Endothelial cell of umbilical vein (primary cell): ENCODE measurements around the gene EN2. TPM values are rescaled to one million over a fixed set of nuclear protein-coding genes. Genes with fewer than 3 reads are reported as not detected.

Experiments
- Bru-seq: library from RNA; stranded (reverse); fragments of 400-500 nt; gene quantifications from one replicate; lab custom pipeline; 2021; lab: Mats Ljungman, UMichigan
- BruChase-seq, 2 experiments: library from RNA; stranded (reverse); fragments of 400-500 nt; gene quantifications; one replicate each; lab custom pipeline; 2021; lab: Mats Ljungman, UMichigan
- BruUV-seq: library from RNA; stranded (reverse); fragments of 400-500 nt; replicated peaks from 2 replicates; lab custom pipeline; 2021; lab: Mats Ljungman, UMichigan
- CTCF ChIA-PET: fragments of 300-600, 350-600 bp; sonication (Branson Sonifier 250); formaldehyde crosslinking; loops from one replicate; lab custom pipeline; 2021; ENCODE audit warnings: antibody characterized with exemption, inconsistent platforms; lab: Charles Lee
- POLR2A ChIA-PET: fragments of 300-600, 350-600 bp; sonication (Branson Sonifier 250); formaldehyde crosslinking; loops from one replicate; lab custom pipeline; 2021; ENCODE audit warnings: antibody characterized with exemption, inconsistent platforms; lab: Charles Lee
- DNase-seq: peaks from one replicate; pipeline ENCODE4 v3.0.0-alpha.2; 2011; ENCODE audit warnings: low read depth, low spot score
- FAIRE-seq: peaks from 2 replicates; lab custom pipeline; 2011; peaks lifted over from hg19 to GRCh38; lab: Jason Lieb, UNC
- H2AFZ ChIP-seq: 2 replicates; pipeline ENCODE4 v1.6.0; 2012; ENCODE audit warnings: low read depth, low read length, control low read depth, inconsistent platforms
- H3K27ac ChIP-seq: 2 replicates; pipeline ENCODE4 v1.5.1; 2011; ENCODE audit warnings: low read depth, mild to moderate bottlenecking, control low read depth, low read length, moderate library complexity; ENCODE audit not compliant: insufficient read depth
- H3K27me3 ChIP-seq, 2 experiments: 2 replicates each; pipeline versions ENCODE4 v1.6.0 to v1.6.1; 2011; ENCODE audit warnings: low read length in 2 of 2, mixed read lengths in 1 of 2; ENCODE audit not compliant: control insufficient read depth in 2 of 2, insufficient read depth in 2 of 2
- H3K36me3 ChIP-seq, 2 experiments: 2 replicates in 1 of 2; 3 replicates in 1 of 2; pipeline ENCODE4 v1.5.1; 2011; ENCODE audit warnings: low read length in 2 of 2, mild to moderate bottlenecking in 1 of 2, moderate library complexity in 1 of 2; ENCODE audit not compliant: control insufficient read depth in 2 of 2, insufficient read depth in 2 of 2; ENCODE audit errors: extremely low read depth in 1 of 2
- H3K4me1 ChIP-seq: 3 replicates; pipeline ENCODE4 v1.5.1; 2011; ENCODE audit warnings: mild to moderate bottlenecking, low read length; ENCODE audit not compliant: control insufficient read depth, insufficient read depth; ENCODE audit errors: extremely low read depth
- H3K4me2 ChIP-seq: 2 replicates; pipeline ENCODE4 v1.6.1; 2011; ENCODE audit warnings: low read length, control low read depth, mixed read lengths; ENCODE audit not compliant: insufficient read depth
- H3K4me3 ChIP-seq, 3 experiments: fragments of 200-600 bp in 1 of 3; sonication (generic), shearing (Covaris generic) in 1 of 3; replicated peaks in 1 of 3; 2 replicates each; pipeline ENCODE4 v1.5.1; 2011 to 2016; ENCODE audit warnings: control low read depth in 3 of 3, low read length in 3 of 3, mild to moderate bottlenecking in 2 of 3, inconsistent platforms in 1 of 3, low read depth in 1 of 3, moderate library complexity in 1 of 3; ENCODE audit not compliant: insufficient read depth in 1 of 3
- H3K79me2 ChIP-seq: 2 replicates; pipeline ENCODE4 v1.6.0; 2012; ENCODE audit warnings: low read length, inconsistent platforms; ENCODE audit not compliant: control insufficient read depth, insufficient read depth
- H3K9ac ChIP-seq: replicated peaks from 2 replicates; pipeline ENCODE3; 2011; ENCODE audit warnings: low read length, control low read depth; ENCODE audit not compliant: insufficient read depth; ENCODE audit errors: extremely low read depth
- H3K9me1 ChIP-seq: replicated peaks from 3 replicates; pipeline ENCODE4 v1.6.0; 2011; ENCODE audit warnings: mild to moderate bottlenecking, low read length; ENCODE audit not compliant: control insufficient read depth, insufficient read depth; ENCODE audit errors: extremely low read depth
- H3K9me3 ChIP-seq: replicated peaks from 2 replicates; pipeline ENCODE4 v1.5.1; 2012; ENCODE audit warnings: low read length, inconsistent platforms; ENCODE audit not compliant: control insufficient read depth, insufficient read depth
- H4K20me1 ChIP-seq: replicated peaks from 2 replicates; pipeline ENCODE3; 2011; ENCODE audit warnings: mild to moderate bottlenecking, low read length; ENCODE audit not compliant: control insufficient read depth, insufficient read depth; ENCODE audit errors: extremely low read depth
- CTCF ChIP-seq, 2 donors: IDR thresholded peaks; 1 replicate in 1 of 2; 2 replicates in 1 of 2; pipeline ENCODE4 v1.5.1; 2011; ENCODE audit warnings: low read length in 2 of 2, mild to moderate bottlenecking in 2 of 2, moderate library complexity in 2 of 2, control low read depth in 1 of 2, inconsistent platforms in 1 of 2, low read depth in 1 of 2; ENCODE audit not compliant: insufficient read depth in 1 of 2; ENCODE audit errors: extremely low read depth in 1 of 2
- EZH2 ChIP-seq: IDR thresholded peaks from 2 replicates; pipeline ENCODE4 v1.6.1; 2012; ENCODE audit warnings: borderline replicate concordance, low read depth, mild to moderate bottlenecking, moderate library complexity, low read length, inconsistent platforms; ENCODE audit not compliant: severe bottlenecking
- POLR2A ChIP-seq: IDR thresholded peaks from 2 replicates; pipeline ENCODE4 v1.6.1; 2012; ENCODE audit warnings: low read depth, mild to moderate bottlenecking, control low read depth, low read length
- POLR2AphosphoS5 ChIP-seq: IDR thresholded peaks from 2 replicates; pipeline ENCODE4 v1.6.1; 2012; ENCODE audit warnings: low read depth, mild to moderate bottlenecking, control low read depth, low read length, moderate library complexity; ENCODE audit not compliant: insufficient read depth
- dilution Hi-C: fragments of 300-500 bp; cut with MboI; formaldehyde crosslinking; loops from one replicate; pipeline ENCODE4 v1.15.0; 2019; ENCODE audit warnings: low sequenced_read_pairs; ENCODE audit not compliant: extremely low pct_ligation_motif_present
- intact Hi-C: fragments of 100-400 bp; cut with micrococcal nuclease; formaldehyde crosslinking; loops from one replicate; pipeline ENCODE4 v1.10.0; 2022
- long read RNA-seq: library from polyadenylated mRNA; stranded (forward); transcript quantifications from one replicate; pipeline ENCODE4 v2.0.0, GENCODE V29; 2021
- polyA minus RNA-seq, 3 experiments: library from RNA; depleted of rRNA, polyadenylated mRNA; stranded (reverse); fragments of >200 nt; gene quantifications; 1 replicate in 1 of 3; 2 replicates in 2 of 3; pipeline ENCODE4 v1.2.3, GENCODE V29; 2011
- polyA plus RNA-seq, 4 experiments: library from polyadenylated mRNA; depleted of rRNA in 3 of 4; stranded (reverse) in 3 of 4; unstranded in 1 of 4; fragments of >200 nt; gene quantifications; 2 replicates each; pipeline versions ENCODE4 v1.2.1 to v1.2.3, GENCODE V29; 2011 to 2012; ENCODE audit warnings: missing spikeins in 1 of 4
- total RNA-seq: library from RNA; stranded (reverse); gene quantifications from 2 replicates; pipeline ENCODE4 v1.2.3, GENCODE V29; 2021

Gene EN2
- total RNA-seq (not detected in 2 replicates), polyA plus RNA-seq (not detected in 2 replicates), polyA minus RNA-seq (not detected in 2 replicates), Bru-seq, nascent RNA (not detected), BruChase-seq, experiment 1, labeled RNA remaining after a 6-hour chase (percentile 10 among the genes with signal in this experiment), BruChase-seq, experiment 2, labeled RNA remaining after a 2-hour chase (not detected)
- not detected in 2 replicates for polyA plus RNA-seq (2011; cell fraction: cytosol; rRNA removed)
- not detected in 2 replicates for polyA plus RNA-seq (2011; cell fraction: nucleus; rRNA removed)
- polyA plus RNA-seq (2012) = not detected in 2 replicates
- polyA minus RNA-seq (2011; cell fraction: cytosol; rRNA and poly(A)+ RNA removed) = not detected
- not detected in 2 replicates for polyA minus RNA-seq (2011; cell fraction: nucleus; rRNA and poly(A)+ RNA removed)
- long read RNA-seq = 0 reads

DNA sequence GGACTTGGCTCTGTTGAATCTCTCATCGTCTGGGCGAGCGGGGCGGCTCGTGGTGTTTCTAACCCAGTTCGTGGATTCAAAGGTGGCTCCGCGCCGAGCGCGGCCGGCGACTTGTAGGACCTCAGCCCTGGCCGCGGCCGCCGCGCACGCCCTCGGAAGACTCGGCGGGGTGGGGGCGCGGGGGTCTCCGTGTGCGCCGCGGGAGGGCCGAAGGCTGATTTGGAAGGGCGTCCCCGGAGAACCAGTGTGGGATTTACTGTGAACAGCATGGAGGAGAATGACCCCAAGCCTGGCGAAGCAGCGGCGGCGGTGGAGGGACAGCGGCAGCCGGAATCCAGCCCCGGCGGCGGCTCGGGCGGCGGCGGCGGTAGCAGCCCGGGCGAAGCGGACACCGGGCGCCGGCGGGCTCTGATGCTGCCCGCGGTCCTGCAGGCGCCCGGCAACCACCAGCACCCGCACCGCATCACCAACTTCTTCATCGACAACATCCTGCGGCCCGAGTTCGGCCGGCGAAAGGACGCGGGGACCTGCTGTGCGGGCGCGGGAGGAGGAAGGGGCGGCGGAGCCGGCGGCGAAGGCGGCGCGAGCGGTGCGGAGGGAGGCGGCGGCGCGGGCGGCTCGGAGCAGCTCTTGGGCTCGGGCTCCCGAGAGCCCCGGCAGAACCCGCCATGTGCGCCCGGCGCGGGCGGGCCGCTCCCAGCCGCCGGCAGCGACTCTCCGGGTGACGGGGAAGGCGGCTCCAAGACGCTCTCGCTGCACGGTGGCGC is at the start of gene EN2:
TSS of gene EN2 (plus strand) at position 19 of the 767 bp plus-strand sequence. CDS start at position 268, 249 bp downstream.
- BruUV-seq = no TSS peak
- Histone ChIP-seq H3K4me2 (peak within 1 kb of the TSS; percentile 40), H2AFZ (peak within 1 kb of the TSS; percentile 5), H3K9ac (no peak within 1 kb of the TSS), H3K4me3 (peak within 1 kb of the TSS in 2 of 3 experiments; percentile 27 to 34), H3K9me3 (no peaks in the 10 kb centered on the region), H3K36me3 (no peaks in the 10 kb centered on the region), H4K20me1 (no peaks in the 10 kb centered on the region), H3K27ac (no peak within 1 kb of the TSS), H3K27me3 (peaks cover 77 to 95% of the 10 kb centered on the region in 2 experiments), H3K79me2 (no peaks in the 10 kb centered on the region), H3K4me1 (no peaks in the 10 kb centered on the region), H3K9me1 (no peaks in the 10 kb centered on the region)
- POLR2A ChIA-PET = no interaction called here
- FAIRE-seq (no peak), DNase-seq (peak; percentile 6)
- TF ChIP-seq POLR2AphosphoS5 (no peak), CTCF (IDR thresholded peaks at IDR 0.05; ENCODE audit: extremely low read depth in 1 of 2, insufficient read depth in 1 of 2, low read depth in 1 of 2, low read length in 2 of 2) (no peak), POLR2A (no peak), EZH2 (peak; percentile 97)
- intact Hi-C loops (loop anchor here (5.0 to 10.0 kb wide), 5 partner anchors 74 to 456 kb away; partner anchors contain the start of gene PAXIP1), dilution Hi-C loops (no loop called here)
- CTCF ChIA-PET = no interaction called here
